GM21529 (cell line): ENCODE results near the gene MIEF1.
A peak's percentile ranks its signal among the peaks of the same experiment; 100 is the strongest.

Experiments
- ATAC-seq: cut with Tn5 transposase; IDR thresholded peaks from one replicate; pipeline ENCODE4 v1.9.1; 2021; ENCODE audit not compliant: unreplicated experiment

MIEF1 gene

GRCh38 chr22:39528080-39528661, 26.1 kb downstream of the MIEF1 start:
- ATAC-seq, result no peak

GRCh38 chr22:39528681-39529486, 26.8 kb downstream of the MIEF1 start:
- ATAC-seq, result peak; percentile 33

GRCh38 chr22:39529487-39529851, 27.4 kb downstream of the MIEF1 start:
- no peak for ATAC-seq

GRCh38 chr22:39530116-39530515, 28.0 kb downstream of the MIEF1 start:
- ATAC-seq, result no peak

GRCh38 chr22:39530692-39531331, 28.7 kb downstream of the MIEF1 start:
- no peak for ATAC-seq

- ATAC-seq, result peak; percentile 61
Observed at GRCh38 chr22:39532215-39533073, 30.4 kb downstream of the MIEF1 start, which contains the start of gene RPS19BP1. Gene RPS19BP1, minus strand, starts transcription at chr22:39532748. Its CDS starts 10 bp downstream, at chr22:39532738.

GRCh38 chr22:39534092-39534506, 32.0 kb downstream of the MIEF1 start:
- no peak for ATAC-seq

GRCh38 chr22:39534591-39535356, 32.7 kb downstream of the MIEF1 start:
- ATAC-seq, result no peak

- no peak for ATAC-seq
Observed at GRCh38 chr22:39535357-39535725, 33.3 kb downstream of the MIEF1 start.

- no peak for ATAC-seq
Observed at GRCh38 chr22:39535831-39536449, 33.9 kb downstream of the MIEF1 start.

GRCh38 chr22:39536711-39537110, 34.6 kb downstream of the MIEF1 start:
- ATAC-seq, result no peak

- ATAC-seq, result no peak
Observed at GRCh38 chr22:39537975-39538374, 35.9 kb downstream of the MIEF1 start.

GRCh38 chr22:39543095-39543494, 41.0 kb downstream of the MIEF1 start:
- no peak for ATAC-seq

GRCh38 chr22:39545386-39546365, 43.6 kb downstream of the MIEF1 start:
- no peak for ATAC-seq

- ATAC-seq, result no peak
Observed at GRCh38 chr22:39546889-39547586, 44.9 kb downstream of the MIEF1 start.

GRCh38 chr22:39547587-39547947, 45.5 kb downstream of the MIEF1 start:
- no peak for ATAC-seq

- no peak for ATAC-seq
Observed at GRCh38 chr22:39553429-39553828, 51.3 kb downstream of the MIEF1 start.

GRCh38 chr22:39554151-39554550, 52.1 kb downstream of the MIEF1 start:
- ATAC-seq, result no peak
